ENCODE data around the gene ACAP2.
"Not testable (repeated sequence)": the region's sequence is repeated elsewhere in the genome, so short reads cannot be mapped to it uniquely, and the experiment has no call there.

ACAP2 gene

GRCh38 chr3:195384952-195385351 lies 57.9 kb downstream of the ACAP2 start:
- DNase-seq = no peak

GRCh38 chr3:195372220-195372619 lies 70.6 kb downstream of the ACAP2 start:
- no peak for DNase-seq

- DNase-seq = no peak
Observed at GRCh38 chr3:195366200-195366925, 76.5 kb downstream of the ACAP2 start.

- no peak for DNase-seq
Observed at GRCh38 chr3:195365371-195365770, 77.4 kb downstream of the ACAP2 start.

- not testable (repeated sequence) for DNase-seq
Observed at GRCh38 chr3:195357797-195358196, 85.0 kb downstream of the ACAP2 start.

GRCh38 chr3:195356151-195357086 lies 86.4 kb downstream of the ACAP2 start:
- DNase-seq = no peak

- DNase-seq = not testable (repeated sequence)
Observed at GRCh38 chr3:195354009-195354408, 88.8 kb downstream of the ACAP2 start.

GRCh38 chr3:195352895-195353488 lies 89.8 kb downstream of the ACAP2 start:
- DNase-seq = no peak

- DNase-seq = no peak
Observed at GRCh38 chr3:195348426-195349115, 94.2 kb downstream of the ACAP2 start.

- DNase-seq = no peak
Observed at GRCh38 chr3:195337747-195338146, 105.1 kb downstream of the ACAP2 start.

- no peak for DNase-seq
Observed at GRCh38 chr3:195334967-195335366, 107.9 kb downstream of the ACAP2 start.

- no peak for DNase-seq
Observed at GRCh38 chr3:195319060-195319459, 123.8 kb downstream of the ACAP2 start.

GRCh38 chr3:195312714-195313113 lies 130.1 kb downstream of the ACAP2 start:
- DNase-seq = no peak

GRCh38 chr3:195307711-195308110 lies 135.1 kb downstream of the ACAP2 start:
- DNase-seq = no peak

GRCh38 chr3:195306369-195306768 lies 136.5 kb downstream of the ACAP2 start:
- DNase-seq = no peak

GRCh38 chr3:195302431-195302830 lies 140.4 kb downstream of the ACAP2 start:
- no peak for DNase-seq

- no peak for DNase-seq
Observed at GRCh38 chr3:195297446-195297845, 145.4 kb downstream of the ACAP2 start.

- no peak for DNase-seq
Observed at GRCh38 chr3:195296662-195297061, 146.2 kb downstream of the ACAP2 start.

GRCh38 chr3:195291121-195291520 lies 151.7 kb downstream of the ACAP2 start:
- DNase-seq = no peak

- DNase-seq = not testable (repeated sequence)
Observed at GRCh38 chr3:195290643-195291042, 152.2 kb downstream of the ACAP2 start.

- no peak for DNase-seq
Observed at GRCh38 chr3:195286115-195286872, 156.5 kb downstream of the ACAP2 start.

- no peak for DNase-seq
Observed at GRCh38 chr3:195285372-195285771, 157.4 kb downstream of the ACAP2 start.

Measured in activated effector memory CD4-positive, alpha-beta T cell treated with anti-CD3 and anti-CD28 coated beads, Interleukin-2, amount 50 U/mL, for 16 hours (primary cell).